ENCODE data around the gene EPS15. TPM values are rescaled to one million over a fixed set of nuclear protein-coding genes. Genes with fewer than 3 reads are reported as not detected.

EPS15 gene
- total RNA-seq, 1 donor = 58.7 TPM

GRCh38 chr1:51516649-51517158, 2.4 kb downstream of the EPS15 start:
- no peak for TF ChIP-seq CTCF (IDR thresholded peaks at IDR 0.05; ENCODE audit: insufficient read depth, low read depth, low read length)
- DNase-seq (ENCODE audit: low read depth) = no peak
- peak overlapping the region; percentile 80 for H3K4me3 ChIP-seq (ENCODE audit: low read depth, low read length)

DNA sequence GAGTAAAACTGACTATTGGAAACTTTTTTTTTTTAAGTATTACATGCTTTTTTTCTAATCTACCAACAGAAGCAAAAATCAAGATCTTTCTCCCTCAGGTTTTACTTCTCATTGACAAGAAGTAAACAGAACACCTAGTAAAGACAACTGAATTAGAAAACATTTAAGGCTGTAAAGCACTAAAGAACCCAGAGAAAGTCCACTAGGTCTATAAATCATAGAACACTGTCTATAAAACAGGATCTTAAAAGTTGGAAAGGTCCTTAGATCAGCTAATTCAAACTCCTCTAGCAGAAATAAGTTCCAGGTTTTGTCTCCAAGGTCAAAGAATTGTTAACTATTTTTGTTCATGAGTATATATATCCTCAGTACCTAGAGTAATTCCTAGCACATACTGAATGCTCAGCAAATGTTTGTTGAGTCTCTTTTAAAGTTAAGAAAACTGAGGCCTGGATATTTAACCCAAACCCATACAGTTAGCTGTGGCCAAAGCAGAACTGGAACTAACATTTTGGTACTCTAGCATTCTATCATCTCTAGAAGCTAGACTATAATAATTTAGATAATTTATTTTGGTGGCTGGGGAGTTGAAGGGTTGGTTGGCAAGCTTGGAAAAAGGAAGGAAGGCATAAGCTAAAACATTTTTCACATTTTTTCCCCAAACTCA, 3.0 kb downstream of the EPS15 start:
- H3K4me3 ChIP-seq (ENCODE audit: low read depth, low read length) = no peak overlapping the region
- no peak for DNase-seq (ENCODE audit: low read depth)
- no peak for TF ChIP-seq CTCF (IDR thresholded peaks at IDR 0.05; ENCODE audit: insufficient read depth, low read depth, low read length)

- DNase-seq (ENCODE audit: low read depth) = no peak
- H3K4me3 ChIP-seq (ENCODE audit: low read depth, low read length) = no peak overlapping the region
- TF ChIP-seq CTCF (IDR thresholded peaks at IDR 0.05; ENCODE audit: insufficient read depth, low read depth, low read length) = no peak
These were observed 3.6 kb downstream of the EPS15 start for GRCh38 chr1:51515312-51515960.

- H3K4me3 ChIP-seq (ENCODE audit: low read depth, low read length) = peak overlapping the region; percentile 0
- no peak for TF ChIP-seq CTCF (IDR thresholded peaks at IDR 0.05; ENCODE audit: insufficient read depth, low read depth, low read length)
- no peak for DNase-seq (ENCODE audit: low read depth)
These were observed 4.3 kb downstream of the EPS15 start for GRCh38 chr1:51514733-51515132.

DNA sequence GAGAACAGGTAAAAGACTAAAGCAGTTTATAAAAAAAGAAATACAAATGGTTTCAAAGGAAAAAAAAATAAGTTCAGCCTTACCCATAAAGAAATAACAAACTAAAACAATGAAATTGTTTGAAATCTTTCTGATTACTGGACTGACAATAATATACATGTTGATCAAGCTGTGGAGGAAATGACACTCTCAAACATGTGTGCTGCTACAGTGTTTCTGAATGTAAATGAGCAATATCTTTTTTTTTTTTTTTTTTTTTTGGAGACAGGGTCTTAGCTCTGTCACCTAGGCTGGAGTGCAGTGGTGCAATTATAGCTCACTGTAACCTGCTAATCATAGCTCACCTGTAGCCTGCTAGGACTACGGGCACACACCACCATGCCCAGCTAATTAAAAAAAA, 6.5 kb downstream of the EPS15 start:
- no peak for DNase-seq (ENCODE audit: low read depth)
- no peak for TF ChIP-seq CTCF (IDR thresholded peaks at IDR 0.05; ENCODE audit: insufficient read depth, low read depth, low read length)
- H3K4me3 ChIP-seq (ENCODE audit: low read depth, low read length) = no peak overlapping the region

DNA sequence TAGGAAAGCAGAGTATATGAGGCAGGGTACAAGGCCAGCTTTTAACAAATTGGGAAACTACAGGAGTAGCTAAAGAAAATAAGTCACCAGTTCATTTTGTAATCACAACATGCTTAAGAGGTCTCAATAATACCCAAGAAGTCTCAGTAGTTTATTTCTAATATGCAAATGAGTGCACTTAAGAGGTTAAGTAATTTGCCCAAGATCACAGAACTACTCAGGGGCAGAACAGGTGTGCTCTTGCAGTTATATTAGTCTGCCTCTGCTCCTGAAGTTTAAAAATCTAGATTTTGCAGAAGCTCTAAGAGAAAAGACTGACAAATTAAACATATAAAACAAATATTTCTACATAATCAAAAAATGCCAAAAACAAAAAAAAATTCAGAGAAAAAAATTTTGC, 6.9 kb downstream of the EPS15 start:
- DNase-seq (ENCODE audit: low read depth) = no peak
- TF ChIP-seq CTCF (IDR thresholded peaks at IDR 0.05; ENCODE audit: insufficient read depth, low read depth, low read length) = no peak

More for the DNA sequence above, 6.9 kb downstream of the EPS15 start:
- H3K4me3 ChIP-seq (ENCODE audit: low read depth, low read length) = no peak overlapping the region
